AG09309 (cell line): ENCODE data around the gene FBN2.

Source experiments
- DNase-seq: peaks from one replicate; pipeline ENCODE4 v3.0.0-alpha.2; 2010; ENCODE audit warnings: low read depth
- H3K4me3 ChIP-seq: 2 replicates; pipeline ENCODE4 v1.5.1; 2011; ENCODE audit warnings: mild to moderate bottlenecking, low read depth, low read length, moderate library complexity; ENCODE audit not compliant: control insufficient read depth
- TF ChIP-seq, protein P1 (sequence below): IDR thresholded peaks from 2 replicates; pipeline ENCODE4 v1.5.1; 2011; ENCODE audit warnings: mild to moderate bottlenecking, low read depth, low read length, inconsistent platforms; ENCODE audit not compliant: insufficient read depth, control insufficient read depth; ENCODE audit errors: missing control alignments

The FBN2 gene

DNA sequence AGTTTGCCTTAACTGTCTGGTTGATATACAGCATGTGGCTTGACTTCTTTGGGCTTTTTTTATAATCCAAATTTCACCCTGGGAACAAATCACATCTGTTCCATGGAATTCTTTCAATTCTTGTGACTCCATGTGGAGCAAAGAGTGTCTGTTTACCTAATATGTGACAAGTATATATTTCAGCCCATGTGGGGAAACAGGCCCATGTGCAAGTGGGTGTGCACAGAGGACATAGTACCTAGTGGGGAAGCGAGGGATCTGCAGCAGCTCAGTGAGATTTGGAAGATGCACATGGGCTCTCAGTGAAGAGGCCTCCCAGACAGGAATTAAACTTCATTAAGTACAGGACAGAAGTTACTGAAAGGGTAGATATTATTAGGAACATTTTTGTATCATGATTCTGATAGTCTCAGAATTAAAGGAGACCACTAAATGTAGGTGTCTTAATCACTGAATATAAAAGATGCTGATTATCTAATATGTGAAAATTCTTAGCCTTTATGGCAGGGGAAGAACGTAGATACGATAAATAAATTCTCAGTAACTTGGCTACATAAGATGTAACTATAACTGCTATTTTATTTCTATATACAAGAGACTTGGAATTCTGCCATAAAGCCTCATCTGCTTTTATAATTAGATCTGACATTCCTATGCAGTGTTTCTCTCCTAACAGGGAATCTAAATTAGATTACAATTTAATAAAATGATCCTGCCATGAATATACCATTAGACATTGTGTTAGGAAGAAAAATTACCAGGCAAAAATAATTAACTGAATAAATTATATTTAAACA is 273.3 kb downstream of the FBN2 start:
- H3K4me3 ChIP-seq: no peak overlapping the region
- DNase-seq: no peak
- TF ChIP-seq, protein P1, sequence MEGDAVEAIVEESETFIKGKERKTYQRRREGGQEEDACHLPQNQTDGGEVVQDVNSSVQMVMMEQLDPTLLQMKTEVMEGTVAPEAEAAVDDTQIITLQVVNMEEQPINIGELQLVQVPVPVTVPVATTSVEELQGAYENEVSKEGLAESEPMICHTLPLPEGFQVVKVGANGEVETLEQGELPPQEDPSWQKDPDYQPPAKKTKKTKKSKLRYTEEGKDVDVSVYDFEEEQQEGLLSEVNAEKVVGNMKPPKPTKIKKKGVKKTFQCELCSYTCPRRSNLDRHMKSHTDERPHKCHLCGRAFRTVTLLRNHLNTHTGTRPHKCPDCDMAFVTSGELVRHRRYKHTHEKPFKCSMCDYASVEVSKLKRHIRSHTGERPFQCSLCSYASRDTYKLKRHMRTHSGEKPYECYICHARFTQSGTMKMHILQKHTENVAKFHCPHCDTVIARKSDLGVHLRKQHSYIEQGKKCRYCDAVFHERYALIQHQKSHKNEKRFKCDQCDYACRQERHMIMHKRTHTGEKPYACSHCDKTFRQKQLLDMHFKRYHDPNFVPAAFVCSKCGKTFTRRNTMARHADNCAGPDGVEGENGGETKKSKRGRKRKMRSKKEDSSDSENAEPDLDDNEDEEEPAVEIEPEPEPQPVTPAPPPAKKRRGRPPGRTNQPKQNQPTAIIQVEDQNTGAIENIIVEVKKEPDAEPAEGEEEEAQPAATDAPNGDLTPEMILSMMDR: no peak

DNA sequence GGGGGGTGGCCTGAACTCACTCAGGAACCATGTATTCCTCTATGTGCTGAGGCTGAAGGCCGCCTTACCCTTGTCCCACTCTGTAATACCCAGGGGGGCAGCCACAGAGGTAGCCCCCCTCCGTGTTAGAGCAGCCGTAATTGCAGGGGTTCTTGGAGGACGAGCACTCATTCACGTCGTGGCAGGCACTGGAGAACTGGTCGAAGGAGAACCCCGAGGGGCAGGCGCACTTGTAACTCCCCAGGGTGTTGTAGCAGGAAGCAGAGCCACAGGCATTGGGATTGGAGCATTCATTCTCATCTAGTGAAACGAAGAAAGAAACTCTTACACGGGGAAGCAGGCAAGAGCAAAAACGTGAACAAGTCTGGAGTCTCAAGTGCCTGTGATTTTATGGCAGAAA is 274.7 kb downstream of the FBN2 start:
- TF ChIP-seq, protein P1: no peak
- no peak for DNase-seq

DNA sequence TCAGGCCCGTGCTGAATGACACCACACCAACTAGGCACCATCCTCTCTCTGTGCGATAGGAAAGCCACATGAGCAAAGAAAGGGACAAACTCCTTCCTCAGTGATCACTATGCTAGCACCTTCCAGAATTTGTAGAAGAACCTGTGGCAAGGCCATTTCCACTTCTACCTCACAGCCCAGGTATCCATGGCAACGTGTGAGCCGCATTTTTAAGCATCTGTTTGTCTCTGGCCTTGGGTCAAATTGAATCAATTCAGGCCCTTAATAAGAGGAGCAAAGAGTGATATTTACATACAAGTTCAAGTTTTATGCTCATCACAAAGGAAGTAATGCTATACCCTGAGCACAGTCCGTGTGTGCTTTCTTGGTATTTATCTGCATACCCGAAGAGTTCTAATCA is 275.1 kb downstream of the FBN2 start:
- TF ChIP-seq, protein P1: no peak
- H3K4me3 ChIP-seq: no peak overlapping the region
- DNase-seq: no peak

More for the DNA sequence above, 274.7 kb downstream of the FBN2 start:
- no peak overlapping the region for H3K4me3 ChIP-seq

DNA sequence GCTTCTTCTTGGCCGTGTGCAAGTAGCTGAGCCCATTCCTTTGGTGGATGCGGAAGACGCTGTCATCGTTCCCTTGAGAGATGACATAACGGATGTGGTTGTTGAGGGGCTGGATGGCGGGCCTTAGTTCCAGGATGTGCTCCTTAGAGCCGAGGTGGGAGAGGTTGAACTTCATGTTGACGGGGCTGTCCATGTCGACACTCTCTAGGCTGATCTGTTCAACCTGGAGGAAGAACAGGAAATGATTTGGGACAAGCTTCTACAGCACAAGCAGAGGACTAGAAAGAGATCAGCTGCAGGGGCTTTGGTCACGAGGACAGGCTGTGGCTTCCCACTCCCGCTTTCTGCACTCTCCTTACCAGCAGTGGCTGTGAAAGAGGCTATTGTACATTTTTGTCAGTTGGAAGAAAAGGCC is 278.4 kb downstream of the FBN2 start:
- TF ChIP-seq, protein P1: no peak
- DNase-seq: no peak
- no peak overlapping the region for H3K4me3 ChIP-seq

DNA sequence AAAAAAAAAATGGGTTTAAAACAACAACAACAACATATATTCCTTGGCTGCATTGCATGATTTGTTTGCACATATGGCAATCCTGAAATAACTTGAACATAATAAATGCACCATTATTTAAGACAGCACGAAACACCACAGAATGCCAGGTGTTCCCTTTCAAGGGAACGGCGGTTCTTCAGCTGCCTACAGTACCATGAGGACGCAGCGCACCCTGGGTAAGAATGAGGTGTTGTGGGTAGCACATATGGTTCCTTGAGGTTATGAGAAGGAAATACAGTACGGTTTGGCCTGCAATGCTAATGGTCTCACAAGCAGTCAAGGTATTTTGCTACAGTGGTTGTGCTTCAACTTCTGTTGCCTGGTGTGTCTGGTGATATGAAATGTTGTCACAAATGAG is 279.7 kb downstream of the FBN2 start:
- no peak for DNase-seq
- no peak overlapping the region for H3K4me3 ChIP-seq
- TF ChIP-seq, protein P1: no peak

DNA sequence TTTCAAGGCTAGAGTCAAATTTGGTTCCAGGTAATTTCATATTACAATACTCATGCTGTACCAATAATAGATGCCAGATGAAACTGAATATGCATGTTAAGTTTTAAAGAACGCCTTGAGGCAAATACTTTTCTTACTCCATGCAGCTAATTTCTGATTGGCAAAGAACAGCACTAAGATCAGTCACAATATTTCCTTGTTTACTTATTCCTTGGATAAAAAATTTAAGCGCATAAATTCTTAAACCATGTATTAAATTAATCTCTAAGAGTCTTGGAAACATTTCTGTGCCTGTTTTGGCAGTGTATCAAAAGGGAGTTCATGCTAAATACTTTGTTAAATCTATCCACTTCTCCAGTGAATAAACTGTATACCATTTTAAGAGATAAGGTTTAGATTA is 281.0 kb downstream of the FBN2 start:
- no peak for DNase-seq
- no peak overlapping the region for H3K4me3 ChIP-seq
- TF ChIP-seq, protein P1: no peak
